K562 treated with DMSO at 1 percent for 24 hours (cell line): ENCODE data around the gene RBM27. TPM values are rescaled to one million over a fixed set of nuclear protein-coding genes. Genes with fewer than 3 reads are reported as not detected.

Source experiments
- total RNA-seq: library from RNA; unstranded; fragments of 300-600 nt; gene quantifications from 2 replicates; pipeline ENCODE4 v1.2.3, GENCODE V29; 2022; ENCODE audit warnings: low read depth; ENCODE audit not compliant: insufficient read depth

Gene RBM27
- 8.9 and 9.3 TPM in 2 replicates for total RNA-seq

GRCh38 chr5:146203011-146203871 is at the start of gene RBM27:
Gene RBM27, plus strand, starts transcription at chr5:146203605. Its CDS starts 161 bp downstream, at chr5:146203766.

Other genes with a start within 250 kb of the RBM27 start
- 0.79 TPM in 1 of 2 replicates, not detected in the other for gene PLAC8L1, start 98.0 kb upstream of the RBM27 start, total RNA-seq
- 70.3 and 76.2 TPM in 2 replicates for gene LARS1, start 21.0 kb upstream of the RBM27 start, total RNA-seq
- 0.14 TPM in 1 of 2 replicates, not detected in the other for gene POU4F3, start 135.2 kb downstream of the RBM27 start, total RNA-seq
- 40.7 and 44.5 TPM in 2 replicates for gene TCERG1, start 243.7 kb downstream of the RBM27 start, total RNA-seq